ENCODE data around the gene NKX3-2.

Gene NKX3-2

GRCh38 chr4:13527981-13528820 lies 16.1 kb downstream of the NKX3-2 start:
- Mint-ChIP-seq H3K27ac (peak overlapping the region; percentile 89 to 93), H3K9me3 (peaks cover 0 to 12% of the 10 kb centered on the region in 2 donors), H3K27me3 (peaks cover 93% of the 10 kb centered on the region), H3K4me1 (peaks cover 59% of the 10 kb centered on the region), H3K4me3 (peak overlapping the region; percentile 79 to 82)
- DNase-seq = peak; percentile 54 to 71
- ATAC-seq = peak; percentile 80

- ATAC-seq (peak; percentile 59), DNase-seq (peak in 1 of 2 donors; percentile 38)
- peaks cover 67% of the 10 kb centered on the region for H3K4me1 Mint-ChIP-seq
- peak overlapping the region in 1 of 2 donors; percentile 49 for H3K27ac Mint-ChIP-seq
- peaks cover 0 to 12% of the 10 kb centered on the region in 2 donors for H3K9me3 Mint-ChIP-seq
- H3K27me3 Mint-ChIP-seq = peaks cover 93% of the 10 kb centered on the region
- H3K4me3 Mint-ChIP-seq = peak overlapping the region; percentile 79 to 82
Observed at GRCh38 chr4:13527192-13527980, 16.9 kb downstream of the NKX3-2 start.

GRCh38 chr4:13526658-13527057 lies 17.6 kb downstream of the NKX3-2 start:
- Mint-ChIP-seq H3K9me3 (peaks cover 0 to 12% of the 10 kb centered on the region in 2 donors), H3K4me3 (no peak overlapping the region)
- ATAC-seq = no peak

GRCh38 chr4:13525606-13526281 lies 18.6 kb downstream of the NKX3-2 start:
- H3K27ac Mint-ChIP-seq = no peak overlapping the region
- H3K27me3 Mint-ChIP-seq = peaks cover 85% of the 10 kb centered on the region
- DNase-seq (no peak), ATAC-seq (no peak)
- H3K4me3 Mint-ChIP-seq = no peak overlapping the region
- H3K9me3 Mint-ChIP-seq = peaks cover 0 to 12% of the 10 kb centered on the region in 2 donors
- peaks cover 61% of the 10 kb centered on the region for H3K4me1 Mint-ChIP-seq

More at GRCh38 chr4:13526658-13527057, 17.6 kb downstream of the NKX3-2 start:
- Mint-ChIP-seq H3K4me1 (peaks cover 70% of the 10 kb centered on the region), H3K27me3 (peaks cover 93% of the 10 kb centered on the region), H3K27ac (no peak overlapping the region)
- no peak for DNase-seq

- peaks cover 51% of the 10 kb centered on the region for H3K4me1 Mint-ChIP-seq
- no peak overlapping the region for H3K27ac Mint-ChIP-seq
- peak in 1 of 2 donors; percentile 0 for DNase-seq
- H3K9me3 Mint-ChIP-seq = peaks cover 0 to 12% of the 10 kb centered on the region in 2 donors
- peaks cover 75% of the 10 kb centered on the region for H3K27me3 Mint-ChIP-seq
- peak overlapping the region in 1 of 2 donors; percentile 35 for H3K4me3 Mint-ChIP-seq
- no peak for ATAC-seq
Observed at GRCh38 chr4:13524504-13525243, 19.6 kb downstream of the NKX3-2 start.

- Mint-ChIP-seq H3K9me3 (peaks cover 0 to 12% of the 10 kb centered on the region in 2 donors), H3K4me3 (peak overlapping the region in 1 of 2 donors; percentile 82), H3K27ac (peak overlapping the region in 1 of 2 donors; percentile 27), H3K4me1 (peaks cover 42% of the 10 kb centered on the region), H3K27me3 (peaks cover 74% of the 10 kb centered on the region)
- ATAC-seq (no peak), DNase-seq (peak in 1 of 2 donors; percentile 11)
Observed at GRCh38 chr4:13523591-13524503, 20.5 kb downstream of the NKX3-2 start.

GRCh38 chr4:13523105-13523477 lies 21.2 kb downstream of the NKX3-2 start:
- Mint-ChIP-seq H3K27me3 (peaks cover 70% of the 10 kb centered on the region), H3K4me1 (peaks cover 35% of the 10 kb centered on the region), H3K27ac (no peak overlapping the region), H3K4me3 (peak overlapping the region; percentile 55 to 82), H3K9me3 (peaks cover 0 to 12% of the 10 kb centered on the region in 2 donors)
- ATAC-seq (peak; percentile 4), DNase-seq (peak in 1 of 2 donors; percentile 12)

GRCh38 chr4:13522282-13523104 lies 21.8 kb downstream of the NKX3-2 start:
- DNase-seq = peak; percentile 37 to 42
- H3K27me3 Mint-ChIP-seq = peaks cover 67% of the 10 kb centered on the region
- ATAC-seq = peak; percentile 71
- H3K9me3 Mint-ChIP-seq = peaks cover 0 to 12% of the 10 kb centered on the region in 2 donors
- peak overlapping the region; percentile 55 to 82 for H3K4me3 Mint-ChIP-seq
- no peak overlapping the region for H3K27ac Mint-ChIP-seq
- H3K4me1 Mint-ChIP-seq = peaks cover 29% of the 10 kb centered on the region

- Mint-ChIP-seq H3K4me1 (peaks cover 24% of the 10 kb centered on the region), H3K27ac (no peak overlapping the region), H3K27me3 (peaks cover 57% of the 10 kb centered on the region), H3K4me3 (no peak overlapping the region), H3K9me3 (peaks cover 0 to 12% of the 10 kb centered on the region in 2 donors)
- ATAC-seq = no peak
- no peak for DNase-seq
Observed at GRCh38 chr4:13521047-13521446, 23.3 kb downstream of the NKX3-2 start.

GRCh38 chr4:13516315-13516860 lies 27.9 kb downstream of the NKX3-2 start:
- no peak for ATAC-seq
- H3K9me3 Mint-ChIP-seq = no peaks in the 10 kb centered on the region
- peaks cover 37% of the 10 kb centered on the region for H3K27me3 Mint-ChIP-seq
- no peak for DNase-seq
- H3K4me3 Mint-ChIP-seq = no peak overlapping the region
- no peaks in the 10 kb centered on the region for H3K4me1 Mint-ChIP-seq
- H3K27ac Mint-ChIP-seq = no peak overlapping the region

GRCh38 chr4:13515268-13515667 lies 29.0 kb downstream of the NKX3-2 start:
- peaks cover 46% of the 10 kb centered on the region for H3K27me3 Mint-ChIP-seq
- no peak overlapping the region for H3K4me3 Mint-ChIP-seq
- H3K4me1 Mint-ChIP-seq = no peaks in the 10 kb centered on the region
- H3K27ac Mint-ChIP-seq = no peak overlapping the region
- no peaks in the 10 kb centered on the region for H3K9me3 Mint-ChIP-seq
- DNase-seq = no peak
- no peak for ATAC-seq

- H3K4me3 Mint-ChIP-seq = no peak overlapping the region
- no peaks in the 10 kb centered on the region for H3K4me1 Mint-ChIP-seq
- no peak overlapping the region for H3K27ac Mint-ChIP-seq
- ATAC-seq (no peak), DNase-seq (no peak)
- no peaks in the 10 kb centered on the region for H3K9me3 Mint-ChIP-seq
- peaks cover 46% of the 10 kb centered on the region for H3K27me3 Mint-ChIP-seq
Observed at GRCh38 chr4:13514722-13515121, 29.6 kb downstream of the NKX3-2 start.

GRCh38 chr4:13511101-13511500 lies 33.2 kb downstream of the NKX3-2 start:
- H3K9me3 Mint-ChIP-seq = no peaks in the 10 kb centered on the region
- no peak overlapping the region for H3K4me3 Mint-ChIP-seq
- ATAC-seq (no peak), DNase-seq (no peak)
- no peak overlapping the region for H3K27ac Mint-ChIP-seq
- no peaks in the 10 kb centered on the region for H3K4me1 Mint-ChIP-seq
- H3K27me3 Mint-ChIP-seq = peaks cover 34% of the 10 kb centered on the region

Data from stimulated activated naive CD8-positive, alpha-beta T cell treated with anti-CD3 and anti-CD28 coated beads, Interleukin-15, amount 100 ng/mL, for 72 hours (primary cell).